DND-41 (cell line): Measurements from ENCODE around the gene SIRPG.

ENCODE experiments used
- ATAC-seq: fragments of 200-7000 bp; cut with Tn5 transposase; 3 replicates; pipeline ENCODE4 v1.9.1; 2021; ENCODE audit warnings: low read depth; ENCODE audit not compliant: insufficient read depth
- DNase-seq: peaks from one replicate; pipeline ENCODE4 v3.0.0-alpha.2; 2020
- H2AFZ ChIP-seq: 2 replicates; pipeline ENCODE4 v1.6.0; 2012; ENCODE audit warnings: low read depth, low read length
- H3K27ac ChIP-seq: 2 replicates; pipeline ENCODE4 v1.5.1; 2012; ENCODE audit warnings: low read length, inconsistent platforms
- H3K27me3 ChIP-seq: fragments of 200-600 bp; sonication (generic); 2 replicates; pipeline ENCODE4 v1.6.0; 2012; ENCODE audit warnings: low read length, mild to moderate bottlenecking, inconsistent platforms; ENCODE audit not compliant: insufficient read depth, poor library complexity
- H3K36me3 ChIP-seq: 2 replicates; pipeline ENCODE4 v1.5.1; 2012; ENCODE audit warnings: low read length, inconsistent platforms; ENCODE audit not compliant: insufficient read depth
- H3K4me1 ChIP-seq: 2 replicates; pipeline ENCODE4 v1.5.1; 2012; ENCODE audit warnings: mild to moderate bottlenecking, low read length; ENCODE audit not compliant: insufficient read depth
- H3K4me2 ChIP-seq: 2 replicates; pipeline ENCODE4 v1.6.0; 2012; ENCODE audit warnings: mild to moderate bottlenecking, moderate library complexity, low read length, inconsistent platforms; ENCODE audit not compliant: insufficient read depth
- H3K4me3 ChIP-seq, 2 experiments: fragments of 200-600 bp in 1 of 2; shearing (Covaris generic) in 1 of 2; 2 replicates each; pipeline ENCODE4 v1.5.1; 2012 to 2016; ENCODE audit warnings: inconsistent platforms in 2 of 2, low read length in 2 of 2, mild to moderate bottlenecking in 2 of 2, low read depth in 1 of 2, moderate library complexity in 1 of 2
- H3K79me2 ChIP-seq: 2 replicates; pipeline ENCODE4 v1.6.0; 2012; ENCODE audit warnings: low read length, inconsistent platforms; ENCODE audit not compliant: insufficient read depth
- H3K9ac ChIP-seq: 2 replicates; pipeline ENCODE4 v1.6.0; 2012; ENCODE audit warnings: low read depth, mild to moderate bottlenecking, inconsistent platforms, low read length, moderate library complexity
- H3K9me3 ChIP-seq: 2 replicates; pipeline ENCODE4 v1.5.1; 2012; ENCODE audit warnings: low read length, moderate library complexity, mild to moderate bottlenecking, inconsistent platforms; ENCODE audit not compliant: insufficient read depth, severe bottlenecking
- H4K20me1 ChIP-seq: 2 replicates; pipeline ENCODE4 v1.6.0; 2012; ENCODE audit warnings: low read length; ENCODE audit not compliant: insufficient read depth
- EZH2 ChIP-seq: IDR thresholded peaks from 3 replicates; pipeline ENCODE4 v1.6.1; 2012; ENCODE audit warnings: borderline replicate concordance, low read depth, mild to moderate bottlenecking, moderate library complexity, low read length, inconsistent platforms; ENCODE audit not compliant: severe bottlenecking
- TF ChIP-seq, protein P1 (sequence below): IDR thresholded peaks from 2 replicates; pipeline ENCODE4 v1.5.1; 2012; ENCODE audit warnings: borderline replicate concordance, low read length, moderate library complexity, mild to moderate bottlenecking; ENCODE audit not compliant: poor library complexity, severe bottlenecking; ENCODE audit errors: extremely low read depth

SIRPG gene

DNA sequence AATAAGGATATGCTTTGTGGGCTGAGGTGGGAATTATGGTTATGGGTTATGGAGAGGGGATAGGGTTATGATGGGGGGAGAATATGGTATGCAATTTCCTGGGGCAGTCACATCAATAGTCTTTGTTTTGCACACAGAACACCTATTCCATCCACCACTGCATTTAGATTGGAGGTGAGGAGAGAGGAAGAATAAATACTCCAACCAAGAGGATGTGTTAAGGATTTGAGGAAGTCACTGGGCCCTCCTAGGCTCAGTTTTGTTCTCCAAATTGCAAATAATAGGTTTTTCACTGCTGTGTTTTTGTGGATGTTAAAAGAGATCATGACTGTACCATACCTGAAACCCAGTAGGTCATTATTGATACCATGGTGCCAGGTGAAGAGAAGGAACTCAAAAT, 29.5 kb upstream of the SIRPG start:
- no peaks in the 10 kb centered on the region for H3K79me2 ChIP-seq
- H3K9me3 ChIP-seq: peaks cover 6% of the 10 kb centered on the region
- no peak for DNase-seq
- H3K27me3 ChIP-seq: no peaks in the 10 kb centered on the region
- no peaks in the 10 kb centered on the region for H4K20me1 ChIP-seq
- H3K9ac ChIP-seq: no peak overlapping the region
- no peaks in the 10 kb centered on the region for H3K36me3 ChIP-seq
- H2AFZ ChIP-seq: no peak overlapping the region
- no peaks in the 10 kb centered on the region for H3K4me1 ChIP-seq
- ATAC-seq: no peak
- no peak overlapping the region for H3K4me3 ChIP-seq
- TF ChIP-seq EZH2: no peak
- TF ChIP-seq, protein P1, sequence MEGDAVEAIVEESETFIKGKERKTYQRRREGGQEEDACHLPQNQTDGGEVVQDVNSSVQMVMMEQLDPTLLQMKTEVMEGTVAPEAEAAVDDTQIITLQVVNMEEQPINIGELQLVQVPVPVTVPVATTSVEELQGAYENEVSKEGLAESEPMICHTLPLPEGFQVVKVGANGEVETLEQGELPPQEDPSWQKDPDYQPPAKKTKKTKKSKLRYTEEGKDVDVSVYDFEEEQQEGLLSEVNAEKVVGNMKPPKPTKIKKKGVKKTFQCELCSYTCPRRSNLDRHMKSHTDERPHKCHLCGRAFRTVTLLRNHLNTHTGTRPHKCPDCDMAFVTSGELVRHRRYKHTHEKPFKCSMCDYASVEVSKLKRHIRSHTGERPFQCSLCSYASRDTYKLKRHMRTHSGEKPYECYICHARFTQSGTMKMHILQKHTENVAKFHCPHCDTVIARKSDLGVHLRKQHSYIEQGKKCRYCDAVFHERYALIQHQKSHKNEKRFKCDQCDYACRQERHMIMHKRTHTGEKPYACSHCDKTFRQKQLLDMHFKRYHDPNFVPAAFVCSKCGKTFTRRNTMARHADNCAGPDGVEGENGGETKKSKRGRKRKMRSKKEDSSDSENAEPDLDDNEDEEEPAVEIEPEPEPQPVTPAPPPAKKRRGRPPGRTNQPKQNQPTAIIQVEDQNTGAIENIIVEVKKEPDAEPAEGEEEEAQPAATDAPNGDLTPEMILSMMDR: no peak
- no peak overlapping the region for H3K27ac ChIP-seq
- H3K4me2 ChIP-seq: no peak overlapping the region

DNA sequence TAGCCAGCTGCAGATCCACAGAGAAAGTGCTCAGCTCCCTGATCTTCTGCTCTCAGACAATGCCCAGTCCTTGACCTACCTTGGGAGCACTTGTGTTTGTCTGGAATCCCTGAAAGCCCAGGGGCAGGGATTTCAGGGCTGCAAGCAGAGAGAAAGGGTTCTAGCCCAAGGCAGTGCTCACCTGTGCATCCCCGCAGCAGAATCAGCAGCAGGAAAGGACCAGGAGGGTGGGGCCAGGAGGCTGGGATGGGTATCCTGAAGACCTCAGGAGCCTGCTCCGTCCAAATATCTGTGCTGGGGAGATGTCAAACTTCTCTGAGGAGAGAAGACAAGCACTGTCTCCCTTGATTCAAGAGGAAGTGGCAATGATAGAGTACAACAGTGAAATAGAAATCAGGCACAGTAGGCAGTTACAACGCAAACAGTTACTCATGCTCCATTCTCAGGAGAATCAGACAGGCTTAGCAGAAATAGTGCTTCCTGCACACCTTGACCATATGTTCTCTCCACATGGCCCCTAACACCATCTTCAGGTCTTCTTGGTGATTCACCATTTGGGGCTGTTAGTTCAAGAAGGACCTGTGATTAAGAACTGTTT, 28.7 kb upstream of the SIRPG start:
- no peak for ATAC-seq
- Histone ChIP-seq H3K79me2 (no peaks in the 10 kb centered on the region), H3K4me1 (no peaks in the 10 kb centered on the region), H3K4me3 (no peak overlapping the region), H4K20me1 (no peaks in the 10 kb centered on the region), H3K9ac (no peak overlapping the region), H3K9me3 (peaks cover 9% of the 10 kb centered on the region), H2AFZ (no peak overlapping the region), H3K4me2 (no peak overlapping the region), H3K27ac (no peak overlapping the region), H3K27me3 (no peaks in the 10 kb centered on the region), H3K36me3 (no peaks in the 10 kb centered on the region)
- no peak for DNase-seq
- no peak for TF ChIP-seq EZH2
- TF ChIP-seq, protein P1: no peak

DNA sequence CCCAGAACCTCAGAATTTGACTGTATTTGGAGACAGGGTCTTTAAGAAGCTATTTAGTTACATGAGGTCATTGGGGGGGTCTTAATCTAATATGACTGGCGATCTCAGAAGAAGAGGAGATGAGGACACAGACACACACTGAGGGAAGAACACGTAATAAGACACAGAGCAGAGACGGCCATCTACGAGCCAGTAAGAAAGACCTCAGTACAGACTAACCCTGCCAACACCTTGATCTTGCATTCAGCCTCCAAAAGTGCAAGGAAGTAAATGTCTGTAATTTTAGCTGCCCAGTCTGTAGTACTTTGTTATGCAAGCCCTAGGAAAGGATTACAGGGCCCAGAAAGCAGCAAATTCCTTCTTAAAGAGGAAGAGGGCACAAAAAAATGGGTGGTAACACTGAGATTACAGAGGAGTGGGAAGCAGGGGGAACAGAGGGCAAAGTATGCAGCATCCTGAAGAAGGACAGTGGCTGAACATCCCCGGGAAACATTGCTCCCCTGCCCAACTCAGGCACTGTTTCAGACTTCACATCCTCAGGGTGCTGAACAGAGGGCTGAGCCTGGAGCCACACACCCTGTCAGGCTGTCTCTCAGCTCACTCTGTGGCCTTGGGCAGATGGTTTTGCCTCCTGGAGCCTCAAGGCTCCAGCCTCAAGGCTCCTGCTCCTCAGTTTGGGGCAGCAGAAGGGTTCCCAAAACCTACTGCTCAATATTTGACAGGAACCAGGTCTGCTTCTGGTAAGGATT, 27.9 kb upstream of the SIRPG start:
- peaks cover 5% of the 10 kb centered on the region for H3K9me3 ChIP-seq
- H3K79me2 ChIP-seq: no peaks in the 10 kb centered on the region
- H3K4me3 ChIP-seq: no peak overlapping the region
- DNase-seq (no peak), ATAC-seq (no peak)
- H2AFZ ChIP-seq: no peak overlapping the region
- no peaks in the 10 kb centered on the region for H3K27me3 ChIP-seq
- no peaks in the 10 kb centered on the region for H3K4me1 ChIP-seq
- H4K20me1 ChIP-seq: no peaks in the 10 kb centered on the region
- TF ChIP-seq, protein P1: no peak
- no peak for TF ChIP-seq EZH2
- H3K9ac ChIP-seq: no peak overlapping the region
- no peak overlapping the region for H3K4me2 ChIP-seq
- no peak overlapping the region for H3K27ac ChIP-seq
- H3K36me3 ChIP-seq: no peaks in the 10 kb centered on the region
